ENCODE data around the gene CREB5.

DNA sequence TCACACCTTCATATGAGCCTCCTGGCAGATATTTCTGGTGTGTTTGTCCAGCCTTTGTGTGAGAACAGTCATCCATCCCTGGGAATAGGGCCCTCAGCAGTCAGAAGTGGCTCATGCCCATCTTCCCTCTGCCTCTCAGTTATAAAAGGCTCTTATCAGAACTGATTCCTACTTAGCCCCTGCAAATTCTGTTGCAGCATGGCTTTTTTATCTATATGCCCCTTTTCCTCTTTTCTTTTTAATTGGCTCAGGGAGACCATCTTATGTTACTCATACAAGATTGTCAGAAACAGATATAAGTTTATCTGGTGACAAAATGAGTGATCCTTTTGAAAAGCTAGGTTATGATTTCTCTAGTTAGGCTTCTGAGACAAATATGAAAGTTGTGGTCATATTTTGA, 194.1 kb downstream of the CREB5 start:
- TF ChIP-seq, protein P1, sequence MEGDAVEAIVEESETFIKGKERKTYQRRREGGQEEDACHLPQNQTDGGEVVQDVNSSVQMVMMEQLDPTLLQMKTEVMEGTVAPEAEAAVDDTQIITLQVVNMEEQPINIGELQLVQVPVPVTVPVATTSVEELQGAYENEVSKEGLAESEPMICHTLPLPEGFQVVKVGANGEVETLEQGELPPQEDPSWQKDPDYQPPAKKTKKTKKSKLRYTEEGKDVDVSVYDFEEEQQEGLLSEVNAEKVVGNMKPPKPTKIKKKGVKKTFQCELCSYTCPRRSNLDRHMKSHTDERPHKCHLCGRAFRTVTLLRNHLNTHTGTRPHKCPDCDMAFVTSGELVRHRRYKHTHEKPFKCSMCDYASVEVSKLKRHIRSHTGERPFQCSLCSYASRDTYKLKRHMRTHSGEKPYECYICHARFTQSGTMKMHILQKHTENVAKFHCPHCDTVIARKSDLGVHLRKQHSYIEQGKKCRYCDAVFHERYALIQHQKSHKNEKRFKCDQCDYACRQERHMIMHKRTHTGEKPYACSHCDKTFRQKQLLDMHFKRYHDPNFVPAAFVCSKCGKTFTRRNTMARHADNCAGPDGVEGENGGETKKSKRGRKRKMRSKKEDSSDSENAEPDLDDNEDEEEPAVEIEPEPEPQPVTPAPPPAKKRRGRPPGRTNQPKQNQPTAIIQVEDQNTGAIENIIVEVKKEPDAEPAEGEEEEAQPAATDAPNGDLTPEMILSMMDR (IDR thresholded peaks at IDR 0.05): no peak
- TF ChIP-seq EP300 (IDR thresholded peaks at IDR 0.05) (no peak), POLR2A (IDR thresholded peaks at IDR 0.05) (no peak)

All from ovary (tissue), 3 donors.